Colonic mucosa (tissue), 4 donors: ENCODE data around the gene GRM5. TPM values are rescaled to one million over a fixed set of nuclear protein-coding genes. Genes with fewer than 3 reads are reported as not detected.

ENCODE experiments used
- DNase-seq: peaks from one replicate; pipeline ENCODE4 v3.0.0-alpha.2; 2020
- H3K27ac ChIP-seq: fragments of 200-600 bp; one replicate; pipeline ENCODE4 v1.8.0; 2021
- H3K27me3 ChIP-seq: fragments of 200-600 bp; one replicate; pipeline ENCODE4 v1.8.0; 2021
- H3K36me3 ChIP-seq: fragments of 200-600 bp; one replicate; pipeline ENCODE4 v1.8.0; 2021
- H3K4me1 ChIP-seq: fragments of 200-600 bp; one replicate; pipeline ENCODE4 v1.8.0; 2021; ENCODE audit warnings: mild to moderate bottlenecking
- H3K4me3 ChIP-seq: fragments of 200-600 bp; one replicate; pipeline ENCODE4 v1.8.0; 2021
- H3K9ac ChIP-seq, 2 donors: one replicate each; pipeline ENCODE4 v1.7.0; 2013; ENCODE audit warnings: control low read depth in 2 of 2, low read depth in 2 of 2, low read length in 2 of 2
- H3K9me3 ChIP-seq: fragments of 200-600 bp; one replicate; pipeline ENCODE4 v1.8.0; 2021
- intact Hi-C: fragments of 100-400 bp; cut with DNase I; formaldehyde crosslinking; loops from one replicate; pipeline ENCODE4 v1.14.1; 2022
- total RNA-seq, 2 donors: library from RNA; stranded (reverse); fragmentation: NEBNext Ultra II Directional in 1 of 2; extraction: Animal tissue kit (Norgen Biotek cat#: 25700) in 1 of 2; gene quantifications; one replicate each; pipeline ENCODE4 v1.2.1, GENCODE V29; 2021
- TF ChIP-seq, protein P1 (sequence below): fragments of 200-600 bp; IDR thresholded peaks from one replicate; pipeline ENCODE4 v1.8.0; 2022; ENCODE audit warnings: antibody characterized with exemption, mild to moderate bottlenecking
- donor health status: healthy.
- donor health status: DM: no; HTN: no; CAD: no.
- donor health status: DM: no; HTN: no; CAD: no.

The GRM5 gene
- total RNA-seq, 2 donors from 2014 or later = not detected

DNA sequence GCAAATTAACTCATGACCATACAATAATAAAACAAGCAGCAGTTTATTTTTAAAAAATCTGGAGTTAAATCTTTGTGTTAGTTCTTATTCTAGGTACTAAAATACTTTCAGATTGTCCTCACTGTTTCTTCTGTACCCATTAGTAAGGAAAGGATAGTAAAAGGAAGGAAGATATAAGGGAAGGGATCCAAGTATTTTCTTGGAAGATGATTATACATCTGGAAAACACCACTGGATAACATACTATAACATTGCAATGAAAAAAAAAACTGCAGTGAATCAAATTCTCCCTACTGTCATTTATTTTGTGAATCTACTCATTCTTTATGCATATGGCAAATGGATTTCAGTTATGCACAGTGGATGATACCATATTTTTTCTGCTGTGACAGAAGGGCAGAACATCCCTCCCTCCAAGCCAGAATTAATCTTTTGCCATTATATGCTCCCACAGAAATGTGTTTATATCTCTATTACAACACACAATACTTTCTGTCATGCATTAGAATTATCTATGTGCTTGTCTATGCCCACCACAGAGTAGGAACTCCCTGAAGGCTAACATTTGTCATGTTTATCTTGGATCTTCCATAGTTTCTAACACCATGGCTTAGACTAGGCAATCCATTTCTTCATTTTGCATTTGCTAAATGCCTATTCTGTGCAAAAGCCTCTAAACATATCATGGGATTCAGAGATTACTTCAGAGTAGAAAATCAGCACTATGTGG, 446.0 kb downstream of the GRM5 start:
- Histone ChIP-seq H3K9ac (no peak overlapping the region), H3K36me3 (no peaks in the 10 kb centered on the region), H3K4me1 (no peaks in the 10 kb centered on the region), H3K27me3 (no peaks in the 10 kb centered on the region), H3K27ac (no peak overlapping the region), H3K4me3 (no peak overlapping the region), H3K9me3 (no peaks in the 10 kb centered on the region)
- intact Hi-C loops = no loop called here
- TF ChIP-seq, protein P1, sequence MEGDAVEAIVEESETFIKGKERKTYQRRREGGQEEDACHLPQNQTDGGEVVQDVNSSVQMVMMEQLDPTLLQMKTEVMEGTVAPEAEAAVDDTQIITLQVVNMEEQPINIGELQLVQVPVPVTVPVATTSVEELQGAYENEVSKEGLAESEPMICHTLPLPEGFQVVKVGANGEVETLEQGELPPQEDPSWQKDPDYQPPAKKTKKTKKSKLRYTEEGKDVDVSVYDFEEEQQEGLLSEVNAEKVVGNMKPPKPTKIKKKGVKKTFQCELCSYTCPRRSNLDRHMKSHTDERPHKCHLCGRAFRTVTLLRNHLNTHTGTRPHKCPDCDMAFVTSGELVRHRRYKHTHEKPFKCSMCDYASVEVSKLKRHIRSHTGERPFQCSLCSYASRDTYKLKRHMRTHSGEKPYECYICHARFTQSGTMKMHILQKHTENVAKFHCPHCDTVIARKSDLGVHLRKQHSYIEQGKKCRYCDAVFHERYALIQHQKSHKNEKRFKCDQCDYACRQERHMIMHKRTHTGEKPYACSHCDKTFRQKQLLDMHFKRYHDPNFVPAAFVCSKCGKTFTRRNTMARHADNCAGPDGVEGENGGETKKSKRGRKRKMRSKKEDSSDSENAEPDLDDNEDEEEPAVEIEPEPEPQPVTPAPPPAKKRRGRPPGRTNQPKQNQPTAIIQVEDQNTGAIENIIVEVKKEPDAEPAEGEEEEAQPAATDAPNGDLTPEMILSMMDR = no peak
- DNase-seq = no peak

DNA sequence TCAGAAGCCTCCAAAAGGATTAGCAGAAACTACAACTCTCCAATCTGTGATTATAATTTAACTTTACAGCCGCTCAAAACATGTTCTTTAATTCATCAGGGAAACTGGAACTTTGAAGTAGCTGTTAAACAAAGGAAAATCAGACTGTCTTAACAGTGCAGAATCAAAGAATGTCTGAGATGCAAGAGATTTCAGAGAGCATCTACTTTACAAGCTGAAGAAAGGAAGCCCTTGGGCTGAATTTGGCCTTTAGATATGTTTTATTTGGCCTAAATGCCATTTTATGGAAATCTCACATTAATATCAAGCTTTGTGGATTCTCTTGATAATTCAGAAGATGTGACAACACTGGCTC, 446.7 kb downstream of the GRM5 start:
- intact Hi-C loops = no loop called here
- no peak overlapping the region for H3K27ac ChIP-seq
- no peaks in the 10 kb centered on the region for H3K27me3 ChIP-seq
- no peaks in the 10 kb centered on the region for H3K4me1 ChIP-seq
- H3K9ac ChIP-seq = no peak overlapping the region
- H3K4me3 ChIP-seq = no peak overlapping the region
- no peaks in the 10 kb centered on the region for H3K9me3 ChIP-seq
- DNase-seq = no peak
- H3K36me3 ChIP-seq = no peaks in the 10 kb centered on the region
- TF ChIP-seq, protein P1 = no peak

DNA sequence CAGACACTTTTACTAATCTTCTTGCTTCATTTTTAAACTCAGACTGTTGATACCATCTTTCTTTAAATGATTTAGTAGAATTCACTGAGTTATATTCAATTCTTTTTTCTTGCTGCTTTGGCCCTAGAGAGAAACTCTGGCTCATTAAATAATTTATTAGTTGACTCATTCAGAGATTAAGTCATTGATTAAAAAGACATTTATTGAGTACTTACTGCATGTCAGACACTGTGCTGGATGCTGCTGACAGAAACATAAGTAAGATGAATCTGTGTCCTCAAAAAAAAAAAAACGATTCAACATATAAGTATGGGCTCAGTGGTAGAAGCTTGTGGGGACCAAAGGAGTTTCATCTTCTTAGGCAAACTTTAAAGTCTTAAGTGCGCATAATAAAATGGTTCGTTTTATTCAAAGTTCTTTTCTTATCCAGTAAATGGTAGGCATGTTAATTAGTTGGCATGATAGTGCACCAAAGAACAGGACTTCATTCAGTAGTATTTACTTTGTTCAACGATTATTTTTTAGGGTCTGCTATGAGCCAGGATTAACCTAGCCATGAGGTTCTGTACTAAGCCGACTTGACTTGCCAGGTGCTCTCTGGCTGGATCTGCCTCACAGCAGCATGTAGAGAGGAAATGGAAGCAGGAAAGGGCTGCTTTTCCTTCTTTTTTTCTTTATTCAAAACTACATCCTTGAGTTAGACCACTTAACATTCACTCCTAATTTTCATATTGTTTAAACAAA, 447.3 kb downstream of the GRM5 start:
- H3K4me3 ChIP-seq = no peak overlapping the region
- no peaks in the 10 kb centered on the region for H3K36me3 ChIP-seq
- no peak overlapping the region for H3K9ac ChIP-seq
- H3K27ac ChIP-seq = no peak overlapping the region
- H3K4me1 ChIP-seq = no peaks in the 10 kb centered on the region
- TF ChIP-seq, protein P1 = no peak
- H3K27me3 ChIP-seq = no peaks in the 10 kb centered on the region
- no peaks in the 10 kb centered on the region for H3K9me3 ChIP-seq
- no peak for DNase-seq
- intact Hi-C loops = no loop called here

DNA sequence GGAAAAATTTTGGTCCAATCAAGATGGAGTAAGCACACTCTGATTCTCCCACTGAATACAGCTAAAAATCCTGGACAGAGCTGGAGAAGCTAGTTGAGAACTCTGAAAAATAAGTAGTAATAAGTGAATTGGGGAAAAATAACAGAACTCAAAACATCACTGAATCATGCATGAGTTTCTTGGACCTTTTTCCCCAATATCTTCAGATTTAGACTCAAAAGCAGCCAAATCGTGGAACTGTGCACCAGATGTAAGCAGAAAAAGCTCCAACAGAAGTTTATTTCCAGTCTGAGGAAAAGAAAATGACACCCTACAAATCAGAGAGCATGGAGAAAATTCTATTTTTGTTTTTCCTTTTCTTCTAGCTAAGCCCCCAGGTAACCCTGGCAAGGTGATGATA, 448.6 kb downstream of the GRM5 start:
- no peaks in the 10 kb centered on the region for H3K9me3 ChIP-seq
- no peaks in the 10 kb centered on the region for H3K4me1 ChIP-seq
- H3K4me3 ChIP-seq = no peak overlapping the region
- DNase-seq = no peak
- TF ChIP-seq, protein P1 = no peak
- intact Hi-C loops = no loop called here
- no peaks in the 10 kb centered on the region for H3K36me3 ChIP-seq
- no peaks in the 10 kb centered on the region for H3K27me3 ChIP-seq
- no peak overlapping the region for H3K27ac ChIP-seq
- H3K9ac ChIP-seq = no peak overlapping the region

DNA sequence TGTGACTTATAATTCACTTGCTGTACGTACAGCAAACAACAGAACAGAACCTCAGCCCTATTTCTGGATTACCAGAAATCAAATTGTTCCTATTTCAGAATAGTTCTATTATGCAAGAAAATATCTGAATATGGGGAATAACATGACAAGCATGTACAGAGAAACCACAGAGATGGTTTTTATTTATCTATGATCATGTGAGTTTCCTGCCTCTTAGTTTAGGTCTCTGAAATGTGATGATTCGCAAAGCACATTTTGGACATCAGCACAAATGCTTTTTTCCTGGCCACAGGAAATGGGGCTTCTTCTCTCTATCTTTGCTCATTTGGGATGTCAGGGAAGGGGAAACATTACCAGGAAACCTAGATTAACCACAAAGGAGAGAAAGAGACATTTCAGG, 461.5 kb downstream of the GRM5 start:
- H3K27ac ChIP-seq = no peak overlapping the region
- TF ChIP-seq, protein P1 = no peak
- no peak overlapping the region for H3K4me3 ChIP-seq
- no peaks in the 10 kb centered on the region for H3K36me3 ChIP-seq
- H3K9me3 ChIP-seq = no peaks in the 10 kb centered on the region
- H3K4me1 ChIP-seq = no peaks in the 10 kb centered on the region
- no peak overlapping the region for H3K9ac ChIP-seq
- no peaks in the 10 kb centered on the region for H3K27me3 ChIP-seq
- intact Hi-C loops = no loop called here
- DNase-seq = no peak
